HUES64 (cell line): ENCODE results near the gene FAAH.

Experiments
- H3K27ac ChIP-seq: 2 replicates; pipeline ENCODE4 v1.7.0; 2013; ENCODE audit warnings: low read depth, low read length, inconsistent platforms
- H3K27me3 ChIP-seq: 2 replicates; pipeline ENCODE4 v1.6.1; 2013; ENCODE audit warnings: mild to moderate bottlenecking, low read length; ENCODE audit not compliant: insufficient read depth
- H3K36me3 ChIP-seq: 2 replicates; pipeline ENCODE4 v1.6.1; 2013; ENCODE audit warnings: mild to moderate bottlenecking, low read length; ENCODE audit not compliant: insufficient read depth
- H3K4me1 ChIP-seq: 2 replicates; pipeline ENCODE4 v1.6.1; 2013; ENCODE audit warnings: mild to moderate bottlenecking, low read length, moderate library complexity; ENCODE audit not compliant: insufficient read depth
- H3K4me3 ChIP-seq: 2 replicates; pipeline ENCODE4 v1.5.1; 2013; ENCODE audit warnings: mild to moderate bottlenecking, low read length, moderate library complexity
- H3K9ac ChIP-seq: 2 replicates; pipeline ENCODE4 v1.6.1; 2013; ENCODE audit warnings: mild to moderate bottlenecking, low read depth, low read length
- H3K9me3 ChIP-seq: 2 replicates; pipeline ENCODE4 v1.6.1; 2013; ENCODE audit warnings: low read depth, low read length; ENCODE audit not compliant: insufficient read depth
- WGBS: fragments of 150-250, 120-280 bp; methylation state at CpG from one replicate; pipeline ENCODE4 v1.1.7; 2013; ENCODE audit warnings: missing lambda C conversion rate; 5-methylcytosine and 5-hydroxymethylcytosine counted together

Gene FAAH

DNA sequence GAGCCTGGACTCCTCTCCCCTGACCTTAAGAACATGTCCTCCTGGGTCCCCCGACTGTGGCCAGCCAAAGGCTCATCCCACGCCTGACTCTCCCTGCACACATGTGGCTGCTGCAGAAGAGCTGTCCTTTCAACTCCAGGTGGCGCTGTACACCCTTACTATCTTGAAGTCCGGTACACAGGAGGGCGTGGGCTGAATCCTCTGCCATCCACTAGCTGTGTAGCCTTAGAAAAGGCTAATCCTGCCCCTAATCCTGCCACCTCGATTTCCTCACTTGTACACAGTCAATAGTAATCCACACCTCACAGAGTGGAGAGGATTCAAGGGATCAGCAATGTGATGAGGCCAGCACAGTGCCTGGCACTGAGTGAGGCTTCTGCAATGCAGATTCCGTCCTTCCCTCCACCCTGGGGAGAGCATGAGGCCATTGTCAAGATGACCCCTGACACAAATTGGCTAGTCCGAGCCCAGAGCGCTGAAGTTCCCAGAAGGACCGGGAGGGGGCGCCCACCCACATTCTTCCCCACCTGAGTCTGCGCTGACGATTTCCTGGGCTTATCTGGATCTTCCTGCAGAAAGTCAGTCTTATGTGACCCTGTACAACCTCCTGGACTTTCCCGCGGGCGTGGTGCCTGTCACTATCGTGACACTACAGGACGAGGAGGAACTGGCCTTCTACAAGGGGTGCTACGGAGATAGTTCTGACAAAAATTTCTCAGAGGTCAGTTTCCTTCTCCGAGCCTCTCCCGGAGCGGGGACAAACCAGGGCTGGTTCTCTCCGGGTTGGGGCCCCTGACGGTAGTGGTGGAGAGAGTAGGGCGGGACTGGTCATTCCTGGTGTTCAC lies 48.4 kb downstream of the FAAH start:
- H3K9ac ChIP-seq, result peak overlapping the region; percentile 4; the same call in 1 of the 2 replicates
- H3K27ac ChIP-seq, result peak overlapping the region; percentile 55; the same call in 1 of the 2 replicates

DNA sequence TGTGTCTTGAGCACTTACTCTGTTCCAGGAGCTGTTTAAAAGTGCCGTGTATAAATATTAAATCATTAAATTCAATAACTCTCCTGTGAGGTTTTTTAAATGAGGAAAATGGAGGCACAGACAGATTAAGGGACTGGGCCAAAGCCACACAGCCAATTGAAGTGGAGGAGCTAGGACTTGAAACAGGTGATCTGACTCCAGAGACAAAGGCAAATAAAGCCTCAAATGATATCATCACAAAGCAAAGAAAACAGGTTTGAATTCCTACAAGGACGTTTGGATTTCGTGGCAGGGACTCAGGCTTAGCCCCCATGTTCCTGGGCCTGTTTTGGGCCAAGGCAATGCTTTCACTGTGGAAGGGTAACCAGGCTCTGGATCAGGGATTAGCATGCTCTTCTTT lies 50.3 kb downstream of the FAAH start:
- H3K27me3 ChIP-seq, result peaks cover 58% of the 10 kb centered on the region
- 74% methylated on average over 2 of the region's 3 CpGs for WGBS
- no peak overlapping the region for H3K4me3 ChIP-seq
- no peak overlapping the region for H3K9ac ChIP-seq
- H3K36me3 ChIP-seq, result no peaks in the 10 kb centered on the region
- no peaks in the 10 kb centered on the region for H3K9me3 ChIP-seq
- H3K4me1 ChIP-seq, result peaks cover 5% of the 10 kb centered on the region
- no peak overlapping the region for H3K27ac ChIP-seq

More for the DNA sequence above, 48.4 kb downstream of the FAAH start:
- H3K9me3 ChIP-seq, result no peaks in the 10 kb centered on the region
- H3K4me3 ChIP-seq, result peak overlapping the region; percentile 59
- 8% methylated on average over 25 of the region's 25 CpGs for WGBS
- peaks cover 5% of the 10 kb centered on the region for H3K4me1 ChIP-seq
- H3K27me3 ChIP-seq, result peaks cover 39% of the 10 kb centered on the region
- H3K36me3 ChIP-seq, result no peaks in the 10 kb centered on the region

DNA sequence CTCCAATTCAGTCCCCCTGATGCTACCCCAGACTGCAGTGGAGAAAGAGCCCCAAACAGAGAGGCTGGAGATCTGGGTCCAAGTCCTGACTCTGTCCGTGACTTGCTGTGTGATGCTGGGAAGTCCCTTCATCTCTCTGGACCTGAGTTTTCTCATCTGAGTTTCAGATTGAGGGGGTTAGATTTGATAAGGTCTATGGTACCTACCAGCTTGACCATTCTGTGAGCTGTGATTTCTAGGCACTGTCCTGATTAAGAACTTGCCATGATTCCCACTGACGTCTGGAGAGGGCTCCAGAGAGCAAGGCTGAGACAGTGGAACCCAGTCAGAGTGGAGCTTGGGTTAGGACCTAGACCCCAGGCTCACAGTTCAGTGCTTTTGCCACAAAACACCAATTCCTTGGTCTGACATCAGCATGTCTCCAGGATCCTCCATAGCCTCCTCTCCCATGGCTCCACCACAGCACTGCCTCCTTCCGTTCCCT lies 51.7 kb downstream of the FAAH start:
- H3K27me3 ChIP-seq, result peaks cover 71% of the 10 kb centered on the region

DNA sequence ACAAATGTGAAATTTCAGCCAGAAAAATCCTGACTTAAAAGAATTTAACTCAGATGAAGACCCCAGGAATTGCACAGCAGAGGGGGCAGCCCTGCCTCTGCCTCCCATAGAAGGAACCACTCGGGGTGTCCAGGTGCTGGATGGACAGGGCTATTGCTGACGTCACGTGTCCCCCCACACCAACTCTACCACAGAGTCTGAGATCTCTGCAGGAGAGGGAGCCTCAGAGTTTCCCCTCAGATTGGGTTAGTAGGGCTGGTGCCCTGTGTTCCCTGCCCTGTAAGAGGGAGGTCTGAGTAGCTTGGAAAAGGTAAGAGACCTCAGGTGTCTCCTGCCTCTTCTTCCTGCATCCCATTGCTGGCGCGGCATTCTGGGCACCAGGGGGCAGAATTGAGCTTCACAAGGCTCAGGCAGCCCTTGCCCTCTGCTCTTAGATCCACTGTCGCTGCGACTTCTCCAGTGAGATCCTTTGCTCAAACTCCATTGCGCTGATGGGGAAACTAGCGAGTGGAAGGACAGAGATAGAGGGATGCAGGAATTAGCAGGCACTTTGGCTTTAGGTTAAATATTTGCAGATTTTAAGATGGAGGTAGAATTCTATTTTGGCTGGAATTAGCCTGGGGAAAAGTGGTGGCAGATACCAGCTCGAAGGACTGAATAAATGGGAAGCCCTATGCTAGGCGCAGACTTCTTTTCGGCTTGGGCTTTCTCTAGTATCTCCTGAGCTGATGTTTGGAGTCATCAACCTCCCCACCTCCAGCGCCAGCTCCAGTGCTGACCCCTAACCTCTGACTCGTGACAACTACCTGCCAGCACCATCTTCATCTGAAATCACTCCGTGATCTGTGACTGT lies 52.8 kb downstream of the FAAH start:
- Histone ChIP-seq H3K36me3 (no peaks in the 10 kb centered on the region), H3K27me3 (peaks cover 82% of the 10 kb centered on the region), H3K4me3 (no peak overlapping the region), H3K4me1 (peaks cover 10% of the 10 kb centered on the region), H3K9ac (no peak overlapping the region), H3K27ac (no peak overlapping the region), H3K9me3 (no peaks in the 10 kb centered on the region)
- WGBS, result 19% methylated on average over 15 of the region's 15 CpGs

More for the DNA sequence above, 51.7 kb downstream of the FAAH start:
- no peaks in the 10 kb centered on the region for H3K9me3 ChIP-seq
- peaks cover 10% of the 10 kb centered on the region for H3K4me1 ChIP-seq
- no peak overlapping the region for H3K4me3 ChIP-seq
- no peaks in the 10 kb centered on the region for H3K36me3 ChIP-seq
- WGBS, result 68% methylated on average over 3 of the region's 3 CpGs
- H3K27ac ChIP-seq, result no peak overlapping the region
- H3K9ac ChIP-seq, result no peak overlapping the region

DNA sequence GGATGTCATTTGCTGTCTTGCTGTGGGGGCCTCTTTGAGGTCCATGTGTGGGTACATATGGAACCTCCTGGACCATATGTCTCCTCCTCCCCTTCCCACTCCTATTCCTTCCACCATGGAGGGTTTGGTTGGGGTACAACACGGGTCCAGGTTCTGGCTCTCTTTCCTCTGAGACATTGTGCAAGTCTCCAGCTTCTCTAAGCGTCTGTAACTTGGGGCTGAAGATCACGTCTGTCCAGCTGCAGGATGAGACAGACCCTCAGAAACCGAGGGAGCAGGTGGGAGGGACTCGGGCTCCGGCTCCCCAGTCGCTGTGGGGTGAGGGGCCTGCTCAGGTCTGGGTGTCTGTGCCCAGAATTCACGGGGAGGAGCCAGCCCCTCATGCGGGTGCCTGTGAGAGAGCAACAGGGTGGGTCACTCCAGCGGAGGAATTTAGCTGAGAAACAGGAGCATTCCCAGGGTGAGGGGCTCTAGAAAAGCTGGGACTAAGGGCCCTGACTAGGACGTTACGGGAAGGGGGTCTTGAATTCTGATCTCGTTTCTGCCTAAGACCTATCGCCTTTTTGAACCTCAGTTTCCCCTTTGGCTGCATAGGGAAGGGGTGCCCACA lies 53.5 kb downstream of the FAAH start:
- H3K27me3 ChIP-seq, result peaks cover 89% of the 10 kb centered on the region
- 4% methylated on average over 14 of the region's 14 CpGs for WGBS
- H3K4me1 ChIP-seq, result peaks cover 12% of the 10 kb centered on the region
- H3K36me3 ChIP-seq, result no peaks in the 10 kb centered on the region
- peak overlapping the region; percentile 58 for H3K4me3 ChIP-seq
- H3K9ac ChIP-seq, result no peak overlapping the region
- H3K27ac ChIP-seq, result no peak overlapping the region
- no peaks in the 10 kb centered on the region for H3K9me3 ChIP-seq

DNA sequence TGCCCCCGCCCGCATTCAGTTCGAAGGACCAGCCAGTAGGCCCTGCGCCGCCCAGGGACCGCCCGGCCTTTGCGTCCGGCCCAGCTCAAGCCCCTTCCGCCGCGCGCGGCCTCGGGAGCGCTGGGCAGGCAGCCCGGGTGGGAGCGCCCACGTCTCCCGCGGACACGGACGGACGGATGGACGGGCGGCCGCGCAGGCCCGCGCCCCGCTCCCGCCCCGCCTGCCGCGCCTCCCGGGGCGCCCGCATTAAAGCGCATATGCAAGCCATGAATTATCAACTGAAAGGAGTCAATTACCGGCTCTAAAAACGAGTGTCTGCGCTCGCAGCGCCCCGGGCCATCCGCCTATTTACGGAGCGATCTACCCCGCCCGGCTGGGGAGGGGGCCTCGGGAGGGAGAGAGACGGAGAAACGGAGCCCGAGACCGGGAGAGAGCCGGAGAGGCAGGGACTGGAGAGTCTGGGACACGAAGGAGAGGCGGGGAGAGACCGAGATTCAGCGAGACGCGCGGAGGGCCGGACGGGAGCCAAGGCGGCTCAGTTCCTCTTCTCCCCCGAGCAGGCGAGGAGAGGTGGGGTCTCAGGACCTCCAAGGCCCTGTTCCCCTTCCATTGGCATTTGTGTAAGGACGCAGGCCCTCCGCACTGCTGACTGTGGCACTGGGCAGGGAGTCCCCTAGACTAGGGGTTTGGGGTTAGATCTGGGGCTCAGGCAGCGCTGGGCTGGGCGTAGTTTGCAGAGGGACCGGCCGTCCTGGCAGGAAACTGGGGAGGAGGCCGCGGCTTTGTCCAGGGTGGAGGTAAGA lies 54.2 kb downstream of the FAAH start:
- peaks cover 96% of the 10 kb centered on the region for H3K27me3 ChIP-seq
- peaks cover 14% of the 10 kb centered on the region for H3K4me1 ChIP-seq
- peak overlapping the region; percentile 58 for H3K4me3 ChIP-seq
- no peak overlapping the region for H3K27ac ChIP-seq
- H3K36me3 ChIP-seq, result no peaks in the 10 kb centered on the region
- WGBS, result 1% methylated on average over 76 of the region's 76 CpGs
- H3K9ac ChIP-seq, result no peak overlapping the region
- H3K9me3 ChIP-seq, result no peaks in the 10 kb centered on the region

DNA sequence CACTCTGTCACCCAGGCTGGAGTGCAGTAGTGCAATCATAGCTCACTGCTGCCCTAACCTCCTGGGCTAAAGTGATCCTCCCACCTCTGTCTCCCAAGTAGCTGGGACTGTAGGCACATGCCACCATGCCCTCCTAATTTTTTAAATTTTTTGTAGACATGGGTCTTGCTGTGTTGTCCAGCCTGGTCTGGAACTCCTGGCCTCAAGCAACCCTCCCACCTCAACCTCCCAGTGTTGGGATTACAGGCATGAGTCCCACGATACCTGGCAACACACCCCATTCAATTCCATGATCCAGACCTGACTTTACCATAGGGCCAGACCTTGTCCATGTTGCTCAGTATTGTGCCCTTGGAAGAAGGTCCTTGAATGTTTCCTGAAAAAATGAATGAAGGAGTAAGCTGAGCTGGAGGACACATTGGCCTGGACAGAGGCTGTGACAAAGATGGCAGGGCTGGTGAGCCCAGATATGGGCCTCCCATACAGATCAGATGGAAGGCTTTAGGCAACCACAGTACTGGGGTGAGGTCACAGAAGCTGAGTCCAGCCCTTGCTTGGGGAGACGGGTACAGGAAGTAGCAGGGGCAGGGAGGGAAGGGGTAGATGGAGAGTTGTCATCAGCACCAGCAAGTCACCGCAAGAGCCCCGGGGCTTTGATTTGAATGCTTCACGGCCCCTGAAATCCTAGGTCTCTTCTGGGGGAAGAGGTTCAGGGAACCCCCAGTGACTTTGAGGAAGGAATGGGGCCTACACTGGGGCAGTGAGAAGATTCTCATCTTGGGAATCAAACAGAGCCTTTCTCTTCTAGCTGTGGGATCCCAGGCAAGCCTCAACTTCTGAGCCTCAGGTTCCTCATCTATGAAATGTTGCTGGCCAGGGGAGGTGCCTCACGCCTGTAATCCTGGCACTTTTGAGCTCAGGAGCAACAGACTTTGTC lies 55.4 kb downstream of the FAAH start:
- Histone ChIP-seq H3K27me3 (peaks cover 100% of the 10 kb centered on the region), H3K9ac (no peak overlapping the region), H3K36me3 (no peaks in the 10 kb centered on the region), H3K27ac (no peak overlapping the region), H3K4me1 (peaks cover 14% of the 10 kb centered on the region), H3K4me3 (no peak overlapping the region), H3K9me3 (no peaks in the 10 kb centered on the region)
- WGBS, result 69% methylated on average over 6 of the region's 6 CpGs

DNA sequence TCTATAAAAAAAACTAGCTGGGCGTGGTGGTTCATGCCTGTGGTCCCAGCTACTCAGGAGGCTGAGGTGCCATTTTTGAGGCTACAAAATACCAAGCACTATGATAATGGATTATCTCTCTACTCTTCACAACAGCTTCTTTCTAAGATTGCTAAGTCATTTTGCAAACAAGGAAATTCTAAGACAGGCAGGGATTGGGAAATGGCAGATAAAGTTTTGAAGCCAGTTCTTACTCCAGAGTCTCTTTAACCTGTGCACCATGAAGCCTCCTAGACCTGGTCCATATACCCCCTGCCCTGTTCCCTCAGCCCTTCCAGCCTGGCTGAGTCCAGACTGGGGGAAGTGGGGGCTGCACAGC lies 56.0 kb downstream of the FAAH start:
- Histone ChIP-seq H3K4me3 (no peak overlapping the region), H3K27me3 (peaks cover 100% of the 10 kb centered on the region), H3K9me3 (no peaks in the 10 kb centered on the region), H3K36me3 (no peaks in the 10 kb centered on the region), H3K9ac (no peak overlapping the region), H3K27ac (no peak overlapping the region), H3K4me1 (peaks cover 14% of the 10 kb centered on the region)
- 86% methylated on average over 1 of the region's 1 CpG for WGBS

DNA sequence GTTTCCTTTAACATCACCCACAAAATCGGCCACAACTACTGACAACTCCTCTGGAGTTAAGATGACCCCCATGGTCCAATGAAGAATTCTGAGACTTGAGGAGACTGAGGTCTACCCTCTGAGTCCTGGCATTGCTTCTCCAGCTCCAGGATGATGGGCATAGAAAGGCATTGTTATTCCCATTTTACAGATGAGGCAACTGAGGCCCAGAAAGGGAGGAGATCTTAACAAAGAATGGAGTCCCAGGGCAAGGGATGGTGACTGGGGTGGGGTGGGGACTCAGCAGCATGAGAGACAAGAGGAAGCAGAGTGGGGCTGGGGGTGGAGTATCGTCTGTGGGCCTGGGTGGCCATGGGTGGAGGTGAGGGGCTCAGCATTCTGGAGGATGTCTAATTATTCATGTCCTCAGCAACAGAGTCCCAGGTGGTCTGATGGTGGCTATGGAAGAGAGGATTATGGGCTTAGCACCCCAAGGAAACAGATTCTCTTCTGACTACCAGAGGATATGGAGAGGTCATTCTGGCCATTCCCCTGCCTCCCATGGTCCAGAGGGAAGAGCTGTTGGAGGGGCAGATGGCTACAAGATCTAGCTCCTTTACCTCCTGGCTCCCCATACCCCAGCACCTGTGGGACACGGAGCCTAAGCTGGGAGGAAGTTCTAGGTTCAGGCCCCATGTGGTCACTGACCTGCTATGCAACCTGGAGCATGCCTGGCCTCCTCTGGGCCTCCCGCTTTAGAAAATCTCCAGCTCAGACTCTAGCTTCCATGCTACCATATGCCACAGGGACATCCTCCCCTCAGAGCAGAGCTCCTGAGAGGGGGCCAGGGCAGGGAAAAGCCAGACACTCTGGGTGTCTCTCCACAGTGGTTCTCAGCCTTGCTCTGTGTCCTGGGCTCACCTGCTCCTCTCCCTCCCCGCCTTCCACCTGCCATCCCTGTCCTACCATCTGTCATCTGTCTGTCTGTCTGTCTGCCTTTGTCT lies 58.1 kb downstream of the FAAH start:
- Histone ChIP-seq H3K9me3 (no peaks in the 10 kb centered on the region), H3K27ac (no peak overlapping the region), H3K27me3 (peaks cover 98% of the 10 kb centered on the region), H3K4me3 (peak overlapping the region; percentile 10; the same call in 1 of the 2 replicates), H3K36me3 (no peaks in the 10 kb centered on the region), H3K4me1 (peaks cover 10% of the 10 kb centered on the region), H3K9ac (no peak overlapping the region)
- 81% methylated on average over 5 of the region's 5 CpGs for WGBS
